GM18505 (cell line): Measurements from ENCODE around the gene CFAP251.

Experiments used
- ATAC-seq: cut with Tn5 transposase; IDR thresholded peaks from one replicate; pipeline ENCODE4 v1.9.1; 2021; ENCODE audit not compliant: unreplicated experiment
- POLR2A ChIP-seq: IDR thresholded peaks from 4 replicates; pipeline ENCODE4 v1.6.1; 2011; ENCODE audit warnings: borderline replicate concordance; ENCODE audit not compliant: insufficient read depth, insufficient read length; ENCODE audit errors: extremely low read depth

CFAP251 gene

DNA sequence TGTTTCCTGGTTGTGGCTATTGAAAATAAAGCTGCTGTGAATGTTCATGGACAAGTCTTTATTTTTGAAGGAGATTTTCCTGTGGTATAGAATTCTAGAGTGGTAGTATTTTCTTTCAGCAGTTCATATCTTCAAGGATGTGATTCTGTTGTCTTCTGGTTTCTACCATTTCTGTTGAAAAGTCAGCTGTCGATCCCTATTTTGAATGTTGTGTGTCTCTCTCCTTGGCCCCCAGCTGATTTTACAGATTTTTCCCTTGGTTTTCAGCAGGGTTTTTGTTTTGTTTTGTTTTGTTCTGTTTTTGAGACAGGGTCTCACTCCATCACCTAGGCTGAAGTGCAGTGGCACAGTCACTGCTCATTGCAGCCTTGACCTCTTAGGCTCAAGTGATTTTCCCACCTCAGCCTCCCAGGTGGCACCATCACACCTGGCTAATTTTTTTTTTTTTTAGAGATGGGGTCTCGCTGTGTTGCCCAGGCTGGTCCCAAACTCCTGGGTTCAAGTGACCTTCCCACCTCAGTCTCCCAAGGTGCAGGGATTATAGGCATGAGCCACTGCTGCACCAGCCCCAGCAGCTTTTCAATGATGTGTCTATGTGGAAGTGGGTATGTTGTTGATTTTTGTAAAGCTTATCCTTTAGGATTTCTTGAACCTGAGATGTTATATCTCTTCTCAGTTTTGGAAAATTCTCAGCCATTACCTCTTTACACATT is 28.1 kb downstream of the CFAP251 start:
- no peak for ATAC-seq
- TF ChIP-seq POLR2A, result no peak

DNA sequence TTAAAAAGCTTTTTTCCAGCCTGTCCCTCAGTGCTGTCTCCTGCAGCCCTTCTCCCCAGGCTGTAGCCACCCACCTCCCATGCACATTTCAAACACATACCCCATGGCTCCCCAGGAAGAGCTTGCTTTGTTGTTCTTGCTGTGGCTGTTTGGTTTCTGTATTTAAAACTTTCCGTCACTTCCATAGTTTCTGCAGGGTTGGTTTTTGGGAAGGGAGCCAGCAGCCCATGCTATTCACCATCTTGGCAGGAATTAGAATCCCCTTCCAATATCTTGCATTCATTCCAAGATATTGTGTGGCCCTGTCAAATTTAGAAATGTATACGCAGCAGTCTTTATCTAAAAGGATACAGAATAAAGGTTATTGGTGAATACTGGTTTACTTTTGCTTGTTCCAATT is 29.6 kb downstream of the CFAP251 start:
- no peak for ATAC-seq

DNA sequence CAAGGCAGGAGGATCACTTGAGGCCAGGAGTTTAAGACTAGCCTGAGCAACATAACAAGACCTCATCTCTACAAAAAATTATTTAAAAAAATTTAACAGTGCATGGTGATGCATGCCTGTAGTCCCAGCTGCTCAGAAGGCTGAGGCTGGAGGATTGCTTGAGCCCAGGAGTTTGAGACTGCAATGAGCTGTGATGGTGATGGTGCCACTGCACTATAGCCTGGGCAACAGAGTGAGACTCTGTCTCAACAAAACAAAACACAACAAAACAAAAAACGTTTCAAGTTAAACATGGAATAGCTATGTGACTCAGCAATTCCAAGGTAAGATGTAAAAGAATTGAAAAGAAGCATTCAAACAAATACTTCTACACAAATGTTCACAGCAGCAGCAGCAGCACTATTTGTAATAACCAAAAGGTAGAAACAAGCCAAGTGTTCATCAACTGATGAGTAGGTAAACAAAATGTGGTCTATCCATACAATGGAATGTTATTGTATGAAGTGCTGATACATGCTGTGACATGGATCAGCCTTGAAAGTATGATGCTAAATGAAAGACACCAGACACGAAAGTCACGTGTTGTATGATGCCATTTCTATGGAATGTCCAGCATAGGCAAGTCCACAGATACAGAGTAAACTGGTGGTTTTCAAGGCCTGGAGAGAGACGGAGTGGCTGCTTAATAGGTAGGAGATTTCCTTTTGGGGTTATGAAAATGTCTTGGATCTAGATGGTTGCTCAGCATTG is 31.4 kb downstream of the CFAP251 start:
- ATAC-seq, result no peak
- TF ChIP-seq POLR2A, result no peak

More for the DNA sequence above, 29.6 kb downstream of the CFAP251 start:
- no peak for TF ChIP-seq POLR2A

DNA sequence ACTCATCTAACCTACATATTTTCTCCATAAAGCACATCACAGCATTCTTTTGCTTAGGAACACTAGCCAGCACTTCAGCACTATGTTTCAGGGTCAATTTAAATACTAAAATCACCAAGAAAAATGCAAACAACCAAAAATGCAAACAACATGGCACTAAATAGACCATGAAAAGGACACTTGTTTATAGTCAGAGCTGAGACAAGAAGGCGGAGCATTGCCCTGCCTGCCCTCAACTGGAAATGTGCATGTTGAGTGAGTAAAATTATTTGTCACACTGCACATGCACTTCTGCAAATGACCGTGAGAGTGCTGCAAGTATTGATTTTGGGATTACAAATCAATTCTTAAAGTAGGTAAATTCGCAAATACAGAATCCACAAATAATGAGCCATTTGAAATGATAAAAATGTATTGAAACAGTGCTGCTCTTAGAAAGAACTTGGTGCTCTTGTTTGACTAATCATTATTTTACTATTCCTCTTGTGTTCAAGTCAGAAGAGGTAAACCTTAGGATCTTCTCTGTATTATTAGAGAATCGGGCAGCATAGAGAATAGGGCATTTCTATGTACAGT is 34.8 kb downstream of the CFAP251 start:
- ATAC-seq, result no peak
- TF ChIP-seq POLR2A, result no peak

DNA sequence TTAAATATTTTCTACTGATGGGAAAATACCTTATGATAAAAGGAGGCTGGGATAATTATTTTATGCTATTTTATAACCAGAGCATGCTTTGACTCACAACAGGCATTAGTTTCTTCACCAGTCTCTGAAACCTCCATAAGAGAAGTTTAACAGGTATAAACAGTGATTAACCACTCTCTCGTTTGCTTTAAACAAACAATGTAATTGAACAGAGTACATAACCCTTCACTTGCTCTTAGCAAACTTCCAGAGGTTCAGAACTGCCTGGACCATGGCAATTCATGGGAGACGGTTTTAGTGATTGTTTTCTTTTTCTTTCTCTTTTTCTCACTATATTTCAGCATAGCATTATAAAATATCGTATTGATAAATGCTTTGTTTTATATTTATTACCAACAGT is 35.3 kb downstream of the CFAP251 start:
- TF ChIP-seq POLR2A, result no peak
- no peak for ATAC-seq

DNA sequence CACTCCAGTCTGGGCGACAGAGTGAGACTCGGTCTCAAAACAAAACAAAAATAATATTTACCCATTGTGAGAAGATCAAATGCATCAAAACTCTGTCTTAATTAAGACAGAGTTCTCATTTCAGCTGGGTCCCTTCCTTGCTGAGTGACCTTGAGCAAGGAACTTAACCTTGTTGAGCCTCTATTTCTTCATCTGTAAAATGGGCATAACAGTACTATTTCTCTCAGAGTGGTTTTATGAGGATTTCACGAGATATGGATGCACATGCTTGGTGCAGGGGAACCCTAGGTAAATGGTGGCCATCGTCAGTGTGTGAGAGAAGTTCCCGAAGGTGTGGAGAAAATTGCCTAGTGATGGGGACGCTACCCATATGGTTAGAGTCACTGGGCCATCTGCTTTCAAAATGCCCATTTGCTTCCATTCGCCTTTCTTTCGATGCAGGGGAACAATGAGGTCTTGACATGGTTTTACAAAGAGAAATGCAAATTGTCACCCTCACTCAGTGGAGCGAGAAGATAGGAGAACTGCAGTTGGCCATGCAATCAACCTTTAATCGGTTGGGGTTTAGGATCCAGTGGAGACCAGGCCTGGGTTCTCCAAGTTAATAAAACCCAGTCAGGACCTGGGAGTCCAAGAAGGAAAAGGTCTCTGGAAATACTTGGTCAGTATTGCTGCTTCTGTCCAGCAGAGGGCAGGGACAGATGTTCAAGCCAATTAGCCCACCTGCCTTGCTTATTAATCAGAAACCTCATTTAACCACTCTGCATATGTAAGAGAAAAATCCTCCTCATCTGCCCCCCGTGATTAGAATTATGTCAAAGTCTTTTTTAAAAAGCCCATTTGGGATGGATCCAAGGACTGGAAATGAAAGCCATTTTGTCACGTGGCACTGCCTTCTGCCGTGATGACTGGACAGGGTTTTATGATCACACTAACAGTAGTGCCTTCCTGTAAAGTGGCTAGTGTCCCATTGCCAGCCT is 37.2 kb downstream of the CFAP251 start:
- ATAC-seq, result no peak
- TF ChIP-seq POLR2A, result no peak

DNA sequence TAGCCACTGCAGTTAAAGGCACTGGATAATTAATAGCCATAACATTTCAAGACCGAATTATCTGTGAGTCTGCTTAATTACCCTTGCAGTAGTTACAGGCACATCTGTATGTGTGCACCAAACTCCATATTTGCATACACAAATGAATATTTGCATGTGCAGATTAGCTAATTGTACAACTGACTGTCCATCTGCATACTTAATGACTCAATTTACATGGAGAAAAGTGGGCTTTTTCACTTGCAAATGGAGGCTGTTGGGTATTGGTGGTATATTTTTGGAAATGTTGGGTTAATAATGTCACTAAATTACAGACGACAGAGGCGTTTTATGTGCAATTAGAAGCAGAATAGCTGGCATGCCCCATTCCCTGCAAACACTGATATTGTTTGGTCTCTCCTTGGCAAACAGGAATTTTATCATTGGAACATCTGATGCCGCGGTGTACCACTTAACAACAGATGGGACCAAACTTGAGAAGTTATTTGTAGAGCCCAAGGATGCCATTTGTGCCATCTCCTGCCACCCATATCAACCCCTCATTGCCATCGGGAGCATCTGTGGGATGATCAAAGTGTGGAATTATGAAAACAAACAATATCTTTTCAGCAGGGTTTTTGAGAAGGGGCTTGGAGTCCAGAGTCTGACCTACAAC is 39.6 kb downstream of the CFAP251 start:
- no peak for TF ChIP-seq POLR2A
- ATAC-seq, result no peak

DNA sequence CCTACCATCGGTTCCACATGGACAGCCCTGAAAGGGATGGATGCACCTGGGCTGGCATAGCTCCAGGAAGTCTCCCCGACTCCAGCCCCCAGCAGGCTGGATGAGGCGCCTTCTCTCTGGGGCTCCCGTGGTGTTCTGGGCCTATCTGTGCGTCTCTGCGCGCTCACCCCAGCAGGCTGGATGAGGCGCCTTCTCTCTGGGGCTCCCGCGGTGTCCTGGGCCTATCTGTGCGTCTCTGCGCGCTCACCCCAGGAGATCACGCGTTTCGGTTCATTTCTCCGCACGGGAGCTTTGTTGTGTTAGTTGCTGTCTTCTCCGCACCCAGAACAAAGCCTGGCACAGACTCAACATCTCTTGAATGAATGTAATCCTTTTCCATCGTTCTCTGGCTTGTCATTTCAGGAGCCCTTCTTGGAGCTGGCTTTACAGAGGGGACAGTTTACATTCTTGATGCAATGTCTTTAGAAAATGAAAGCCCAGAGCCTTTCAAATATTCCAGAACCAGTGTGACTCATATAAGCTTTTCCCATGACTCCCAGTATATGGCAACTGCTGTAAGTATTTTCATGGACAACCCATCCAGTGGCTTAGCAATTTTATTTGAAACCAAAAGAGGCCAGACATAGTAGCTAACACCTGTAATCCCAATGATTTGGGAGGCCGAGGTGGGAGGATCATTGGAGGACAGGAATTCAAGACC is 40.3 kb downstream of the CFAP251 start:
- TF ChIP-seq POLR2A, result no peak
- no peak for ATAC-seq

DNA sequence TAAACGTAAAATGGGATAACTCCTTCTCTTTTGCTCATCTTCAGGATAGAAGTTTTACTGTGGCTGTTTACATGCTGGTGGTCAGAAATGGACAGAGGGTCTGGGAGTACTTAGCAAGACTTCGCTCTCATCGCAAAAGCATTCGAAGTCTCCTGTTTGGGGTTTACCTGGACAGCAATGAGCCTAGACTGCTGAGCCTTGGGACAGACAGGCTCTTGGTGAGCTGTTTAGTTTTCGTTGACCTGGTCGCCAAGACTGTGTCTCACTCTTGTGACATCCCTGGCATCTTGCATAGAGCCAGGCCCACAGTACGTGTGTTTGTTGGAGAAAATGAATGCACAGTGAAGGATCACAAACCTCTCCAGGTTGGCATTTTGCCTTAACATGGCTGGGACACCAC is 42.1 kb downstream of the CFAP251 start:
- ATAC-seq, result no peak
- no peak for TF ChIP-seq POLR2A

DNA sequence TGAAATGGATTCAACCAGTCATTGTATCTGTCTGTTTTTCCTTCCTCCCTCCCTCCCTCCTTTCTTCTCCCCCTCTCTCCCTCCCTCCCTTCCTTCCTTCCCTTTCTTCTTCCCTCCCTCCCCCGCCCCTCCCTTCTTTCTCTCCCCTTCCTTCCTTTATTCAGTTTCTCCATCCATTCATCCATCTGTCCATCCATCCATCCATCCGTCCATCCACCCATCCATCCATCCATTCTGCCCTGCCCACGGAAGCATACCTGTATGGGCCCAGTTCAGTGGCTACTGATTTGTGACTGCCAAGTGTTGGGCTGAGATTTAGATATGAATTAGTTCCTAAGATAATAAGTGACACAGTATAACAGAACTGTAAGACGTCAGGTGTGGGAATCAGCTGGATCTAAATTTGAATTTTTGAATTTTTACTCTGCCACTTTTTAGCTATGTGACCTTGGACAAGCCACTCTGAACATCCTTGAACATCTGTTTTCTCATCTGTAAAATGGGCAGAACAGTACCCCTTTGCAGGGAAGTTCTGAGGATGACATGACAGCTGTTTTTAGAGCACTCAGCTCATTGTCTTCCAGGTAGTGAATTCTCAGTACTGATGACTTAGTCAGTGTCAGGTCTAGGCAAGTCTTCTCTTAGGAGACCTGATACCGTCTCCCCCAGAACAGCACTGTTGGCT is 42.9 kb downstream of the CFAP251 start:
- no peak for ATAC-seq
- no peak for TF ChIP-seq POLR2A

DNA sequence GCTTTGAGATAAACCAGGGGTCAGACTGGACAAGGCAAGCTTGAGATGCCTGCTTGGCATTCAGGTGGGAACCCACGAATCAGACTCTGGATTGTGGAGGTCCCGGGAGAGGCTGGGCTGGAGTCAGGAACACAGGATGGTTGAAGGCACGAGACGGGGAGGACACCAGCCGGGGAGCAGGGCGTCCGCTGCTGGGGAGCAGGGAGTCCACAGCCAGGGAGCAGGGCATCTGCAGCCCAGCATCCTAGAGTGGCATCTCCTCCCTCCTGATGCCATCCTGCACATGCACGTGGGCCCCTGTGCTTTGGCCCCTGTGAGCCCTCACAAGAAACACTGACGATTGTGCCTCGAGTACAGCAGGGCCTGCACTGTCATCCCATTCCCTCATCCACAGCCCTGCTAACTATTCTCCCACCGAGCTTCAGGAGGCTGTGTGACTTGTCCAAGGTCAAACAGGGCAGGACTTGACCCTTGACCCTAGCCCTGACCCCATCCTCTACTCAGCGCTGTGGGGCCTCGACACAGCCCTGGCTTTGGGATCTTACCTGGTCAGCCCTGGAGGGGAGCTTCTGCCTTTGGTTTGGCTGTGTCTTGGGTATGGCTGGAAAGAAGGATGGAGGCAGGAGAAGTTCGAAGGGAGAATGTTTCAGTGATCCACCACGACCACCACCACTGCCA is 45.1 kb downstream of the CFAP251 start:
- ATAC-seq, result no peak
- no peak for TF ChIP-seq POLR2A
